GM18951 (cell line): ENCODE results near the gene GTF2H4.
A peak's percentile ranks its signal among the peaks of the same experiment; 100 is the strongest.
"Not testable (repeated sequence)": the region's sequence is repeated elsewhere in the genome, so short reads cannot be mapped to it uniquely, and the experiment has no call there.

Source experiments
- POLR2A ChIP-seq: IDR thresholded peaks from 4 replicates; pipeline ENCODE4 v1.6.1; 2011; ENCODE audit warnings: mild to moderate bottlenecking; ENCODE audit not compliant: insufficient read length, insufficient read depth; ENCODE audit errors: extremely low read depth
- in situ Hi-C: fragments of 300-500 bp; cut with MboI; formaldehyde crosslinking; loops from one replicate; pipeline ENCODE4 v1.12.0; 2022; ENCODE audit warnings: low sequenced_read_pairs, mixed read lengths, inconsistent platforms; ENCODE audit not compliant: unreplicated experiment

The GTF2H4 gene

GRCh38 chr6:30907758-30908591 is at the start of gene GTF2H4:
Gene GTF2H4 (plus strand): TSS chr6:30908207.
- in situ Hi-C loops: no loop called here
- TF ChIP-seq POLR2A: peak; percentile 55

GRCh38 chr6:30859726-30860125 is 48.3 kb upstream of the GTF2H4 start:
- in situ Hi-C loops: not testable (repeated sequence)

- TF ChIP-seq POLR2A: no peak
- in situ Hi-C loops: no loop called here
Observed at GRCh38 chr6:30861257-30862048, 46.6 kb upstream of the GTF2H4 start.

GRCh38 chr6:30862156-30862875 is 45.7 kb upstream of the GTF2H4 start:
- in situ Hi-C loops: no loop called here
- no peak for TF ChIP-seq POLR2A

- TF ChIP-seq POLR2A: no peak
- in situ Hi-C loops: no loop called here
Observed at GRCh38 chr6:30864325-30864724, 43.7 kb upstream of the GTF2H4 start.

- in situ Hi-C loops: not testable (repeated sequence)
Observed at GRCh38 chr6:30869241-30869749, 38.7 kb upstream of the GTF2H4 start.

- in situ Hi-C loops: no loop called here
- TF ChIP-seq POLR2A: no peak
Observed at GRCh38 chr6:30870546-30870945, 37.5 kb upstream of the GTF2H4 start.

- in situ Hi-C loops: no loop called here
- no peak for TF ChIP-seq POLR2A
Observed at GRCh38 chr6:30871592-30872183, 36.3 kb upstream of the GTF2H4 start.

- TF ChIP-seq POLR2A: no peak
- in situ Hi-C loops: no loop called here
Observed at GRCh38 chr6:30873137-30873640, 34.8 kb upstream of the GTF2H4 start.

- in situ Hi-C loops: not testable (repeated sequence)
Observed at GRCh38 chr6:30873795-30874194, 34.2 kb upstream of the GTF2H4 start.

GRCh38 chr6:30875244-30876038 is 32.6 kb upstream of the GTF2H4 start:
- TF ChIP-seq POLR2A: no peak
- in situ Hi-C loops: no loop called here

GRCh38 chr6:30876039-30876730 is 31.8 kb upstream of the GTF2H4 start:
- TF ChIP-seq POLR2A: no peak
- in situ Hi-C loops: no loop called here
